AG04450 (cell line): ENCODE measurements around the gene ENGASE. TPM values are rescaled to one million over a fixed set of nuclear protein-coding genes. Genes with fewer than 3 reads are reported as not detected.

ENCODE experiments used
- CTCF ChIA-PET: fragments of 300-600, 350-600 bp; formaldehyde crosslinking; extraction: SDS; loops from one replicate; lab custom pipeline; 2022; ENCODE audit warnings: antibody characterized with exemption, inconsistent platforms; lab: Charles Lee
- POLR2A ChIA-PET: fragments of 350-600 bp; formaldehyde crosslinking; extraction: SDS; loops from one replicate; lab custom pipeline; 2021; ENCODE audit warnings: antibody characterized with exemption, inconsistent platforms; lab: Yijun Ruan, JAX
- DNase-seq: peaks from one replicate; pipeline ENCODE4 v3.0.0-alpha.2; 2011; ENCODE audit warnings: low read depth, low spot score
- H3K27ac ChIP-seq: one replicate; pipeline ENCODE4 v1.5.1; 2012; ENCODE audit warnings: low read depth, low read length, control low read depth
- H3K27me3 ChIP-seq: one replicate; pipeline ENCODE4 v1.6.0; 2012; ENCODE audit warnings: low read length; ENCODE audit not compliant: control insufficient read depth, insufficient read depth
- H3K4me3 ChIP-seq: 2 replicates; pipeline ENCODE4 v1.5.1; 2011; ENCODE audit warnings: mild to moderate bottlenecking, low read depth, low read length, control low read depth
- H3K9me3 ChIP-seq: 2 replicates; pipeline ENCODE4 v1.5.1; 2012; ENCODE audit warnings: low read length; ENCODE audit not compliant: control insufficient read depth, insufficient read depth
- CTCF ChIP-seq: IDR thresholded peaks from 2 replicates; pipeline ENCODE4 v1.5.1; 2011; ENCODE audit warnings: low read depth, low read length, control low read depth, inconsistent platforms
- polyA plus RNA-seq: library from polyadenylated mRNA; depleted of rRNA; stranded (reverse); fragments of >200 nt; gene quantifications from 2 replicates; pipeline ENCODE4 v1.2.3, GENCODE V29; 2011

ENGASE gene
- polyA plus RNA-seq, 1 experiment = 5.9 TPM

GRCh38 chr17:79108870-79109269 lies 34.2 kb downstream of the ENGASE start:
- CTCF ChIA-PET = no interaction called here

GRCh38 chr17:79109584-79109983 lies 35.0 kb downstream of the ENGASE start:
- Histone ChIP-seq H3K9me3 (no peaks in the 10 kb centered on the region; the same call in 1 of the 2 replicates), H3K4me3 (no peak overlapping the region), H3K27me3 (peaks cover 23% of the 10 kb centered on the region), H3K27ac (no peak overlapping the region)
- no peak for TF ChIP-seq CTCF
- no peak for DNase-seq
- CTCF ChIA-PET = no interaction called here
- POLR2A ChIA-PET = no interaction called here

More at GRCh38 chr17:79108870-79109269, 34.2 kb downstream of the ENGASE start:
- no peak for TF ChIP-seq CTCF
- POLR2A ChIA-PET = no interaction called here
- DNase-seq = no peak
- no peaks in the 10 kb centered on the region for H3K9me3 ChIP-seq
- H3K27ac ChIP-seq = no peak overlapping the region
- H3K4me3 ChIP-seq = no peak overlapping the region
- peaks cover 23% of the 10 kb centered on the region for H3K27me3 ChIP-seq

GRCh38 chr17:79111097-79111496 lies 36.5 kb downstream of the ENGASE start:
- Histone ChIP-seq H3K27me3 (peaks cover 33% of the 10 kb centered on the region), H3K27ac (no peak overlapping the region), H3K9me3 (no peaks in the 10 kb centered on the region; the same call in 1 of the 2 replicates), H3K4me3 (no peak overlapping the region)
- TF ChIP-seq CTCF = no peak
- no peak for DNase-seq
- ChIA-PET CTCF (no interaction called here), POLR2A (interaction anchor here (0.6 kb wide), 1 partner anchor 90 kb away, joined by 3 read pairs; no protein-coding TSS in a partner anchor)

GRCh38 chr17:79112471-79112870 lies 37.8 kb downstream of the ENGASE start:
- no peak for TF ChIP-seq CTCF
- no peak for DNase-seq
- no peaks in the 10 kb centered on the region; the same call in 1 of the 2 replicates for H3K9me3 ChIP-seq
- H3K4me3 ChIP-seq = no peak overlapping the region
- POLR2A ChIA-PET = no interaction called here
- CTCF ChIA-PET = interaction anchor here (0.6 kb wide), 1 partner anchor 285 kb away, joined by 3 read pairs; no protein-coding TSS in a partner anchor
- no peak overlapping the region for H3K27ac ChIP-seq
- peaks cover 34% of the 10 kb centered on the region for H3K27me3 ChIP-seq

- POLR2A ChIA-PET = no interaction called here
- Histone ChIP-seq H3K27me3 (peaks cover 38% of the 10 kb centered on the region), H3K4me3 (no peak overlapping the region), H3K27ac (no peak overlapping the region), H3K9me3 (no peaks in the 10 kb centered on the region; the same call in 1 of the 2 replicates)
- no peak for TF ChIP-seq CTCF
- DNase-seq = no peak
- CTCF ChIA-PET = no interaction called here
Observed at GRCh38 chr17:79113699-79114457, 39.3 kb downstream of the ENGASE start.
